Adrenal gland (tissue), 12 donors: Measurements from ENCODE around the gene MAPK1. TPM values are rescaled to one million over a fixed set of nuclear protein-coding genes. Genes with fewer than 3 reads are reported as not detected.

ENCODE experiments used
- DNase-seq, 7 donors: peaks; one replicate each; pipeline ENCODE4 v3.0.0-alpha.2; 2019 to 2020
- H3K27ac ChIP-seq, 5 donors: fragments of 200-600 bp; sonication (generic) in 4 of 5; 1 replicate in 3 of 5; 2 replicates in 2 of 5; pipeline versions ENCODE4 v1.5.1 to v1.8.0; 2016 to 2020; ENCODE audit warnings: mild to moderate bottlenecking in 1 of 5
- H3K27me3 ChIP-seq: fragments of 200-600 bp; 2 replicates; pipeline ENCODE4 v1.8.0; 2021
- H3K36me3 ChIP-seq, 2 donors: fragments of 200-600 bp; replicated peaks in 1 of 2; 1 replicate in 1 of 2; 2 replicates in 1 of 2; pipeline versions ENCODE4 v1.5.1 to v1.8.0; 2018 to 2022
- H3K4me1 ChIP-seq, 2 donors: fragments of 200-600 bp; replicated peaks in 1 of 2; 1 replicate in 1 of 2; 2 replicates in 1 of 2; pipeline versions ENCODE4 v1.5.1 to v1.8.0; 2018 to 2021
- H3K4me3 ChIP-seq, 4 donors: fragments of 200-600 bp; sonication (generic) in 3 of 4; one replicate each; pipeline ENCODE4 v1.5.1; 2016 to 2018
- H3K9me3 ChIP-seq, 3 donors: fragments of 200-600 bp; sonication (generic) in 1 of 3; replicated peaks in 1 of 3; 1 replicate in 2 of 3; 2 replicates in 1 of 3; pipeline versions ENCODE4 v1.5.1 to v1.8.0; 2016 to 2021
- POLR2A ChIP-seq, 2 donors: fragments of 450-650 bp; IDR thresholded peaks; one replicate each; pipeline ENCODE4 v1.6.1; 2017; ENCODE audit warnings: antibody characterized with exemption in 2 of 2, mild to moderate bottlenecking in 2 of 2, moderate library complexity in 1 of 2
- WGBS, 4 donors: extraction: QIAGEN DNeasy Blood & Tissue Kit in 2 of 4; methylation state at CpG; one replicate each; pipeline versions ENCODE4 v1.1.5 to v1.1.7; 2013 to 2017; 5-methylcytosine and 5-hydroxymethylcytosine counted together
- intact Hi-C, 2 donors: fragments of 100-400 bp; cut with DNase I; formaldehyde crosslinking; loops; one replicate each; pipeline versions ENCODE4 v1.14.1 to v1.15.0; 2022 to 2023
- polyA plus RNA-seq, 3 donors: library from polyadenylated mRNA; stranded (reverse); fragments of 200-250 nt in 2 of 3; fragments of 350-450 nt in 1 of 3; fragmentation: Illumina TruSeq in 1 of 3; extraction: RNeasy Lipid Tissue Mini Kit (QIAGEN cat#74804) in 1 of 3; gene quantifications; one replicate each; pipeline ENCODE4 v1.2.3, GENCODE V29; 2013 to 2014
- total RNA-seq, 9 donors: library from RNA; depleted of rRNA in 4 of 9; stranded (reverse); fragments of >200 nt in 4 of 9; fragments of 120-200 nt in 1 of 9; fragmentation: NEBNext Ultra II Directional in 1 of 9; extraction: Animal tissue kit (Norgen Biotek cat#: 25700) in 1 of 9; gene quantifications; one replicate each; pipeline versions ENCODE4 v1.1.0 to v1.2.4, GENCODE V29; 2013 to 2023
- TF ChIP-seq, protein P1 (sequence below), 6 experiments: fragments of 450-650 bp in 4 of 6; fragments of 200-600 bp in 2 of 6; sonication (generic) in 1 of 6; IDR thresholded peaks; 1 replicate in 5 of 6; 2 replicates in 1 of 6; pipeline versions ENCODE4 v1.5.1 to v1.8.0; 2016 to 2021; ENCODE audit warnings: antibody characterized with exemption in 6 of 6, mild to moderate bottlenecking in 2 of 6, moderate library complexity in 1 of 6
- donor health status: healthy with polysubstance abuse.
- donor health status: Bipolar disorder and iron deficiency.
- donor health status: DM: yes; HTN: yes; CAD: no.
- donor health status: DM: no; HTN: no; CAD: no.
- donor health status: DM: no; HTN: no; CAD: no.
- donor health status: DM: yes; HTN: yes; CAD: no.

Gene MAPK1
- total and polyA plus RNA-seq, 12 donors: 9.6 to 201 (median 94.4) TPM

DNA sequence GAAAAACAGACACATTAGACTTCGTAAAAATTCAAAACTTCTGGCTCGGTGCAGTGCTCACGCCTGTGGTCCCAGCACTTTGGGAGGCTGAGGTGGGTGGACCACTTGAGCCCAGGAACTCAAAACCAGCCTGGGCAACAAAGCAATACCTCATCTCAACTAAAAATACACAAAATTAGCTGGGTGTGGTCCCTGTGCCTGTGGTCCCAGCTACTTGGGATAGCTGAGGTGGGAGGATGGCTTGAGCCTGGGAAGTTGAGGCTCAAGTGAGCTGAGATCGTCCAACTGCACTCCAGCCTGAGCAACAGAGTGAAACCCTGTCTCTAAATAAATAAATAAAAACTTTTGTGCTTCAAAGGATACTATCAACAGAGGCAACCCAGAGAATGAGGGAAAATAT lies 155.6 kb downstream of the MAPK1 start:
- intact Hi-C loops: loop anchor here (5.0 to 10.0 kb wide), 2 partner anchors 225 to 233 kb away; no protein-coding TSS in a partner anchor
- Histone ChIP-seq H3K36me3 (no peaks in the 10 kb centered on the region), H3K4me1 (peaks cover 0 to 21% of the 10 kb centered on the region in 2 donors), H3K27ac (no peak overlapping the region), H3K4me3 (no peak overlapping the region), H3K9me3 (no peaks in the 10 kb centered on the region), H3K27me3 (no peaks in the 10 kb centered on the region)
- TF ChIP-seq, protein P1, sequence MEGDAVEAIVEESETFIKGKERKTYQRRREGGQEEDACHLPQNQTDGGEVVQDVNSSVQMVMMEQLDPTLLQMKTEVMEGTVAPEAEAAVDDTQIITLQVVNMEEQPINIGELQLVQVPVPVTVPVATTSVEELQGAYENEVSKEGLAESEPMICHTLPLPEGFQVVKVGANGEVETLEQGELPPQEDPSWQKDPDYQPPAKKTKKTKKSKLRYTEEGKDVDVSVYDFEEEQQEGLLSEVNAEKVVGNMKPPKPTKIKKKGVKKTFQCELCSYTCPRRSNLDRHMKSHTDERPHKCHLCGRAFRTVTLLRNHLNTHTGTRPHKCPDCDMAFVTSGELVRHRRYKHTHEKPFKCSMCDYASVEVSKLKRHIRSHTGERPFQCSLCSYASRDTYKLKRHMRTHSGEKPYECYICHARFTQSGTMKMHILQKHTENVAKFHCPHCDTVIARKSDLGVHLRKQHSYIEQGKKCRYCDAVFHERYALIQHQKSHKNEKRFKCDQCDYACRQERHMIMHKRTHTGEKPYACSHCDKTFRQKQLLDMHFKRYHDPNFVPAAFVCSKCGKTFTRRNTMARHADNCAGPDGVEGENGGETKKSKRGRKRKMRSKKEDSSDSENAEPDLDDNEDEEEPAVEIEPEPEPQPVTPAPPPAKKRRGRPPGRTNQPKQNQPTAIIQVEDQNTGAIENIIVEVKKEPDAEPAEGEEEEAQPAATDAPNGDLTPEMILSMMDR (IDR thresholded peaks at IDR 0.05): no peak
- no peak for TF ChIP-seq POLR2A (IDR thresholded peaks at IDR 0.05)
- no peak for DNase-seq
- WGBS, 4 donors: 86 to 94% (median 88%) methylated on average over 4 of the region's 4 CpGs

DNA sequence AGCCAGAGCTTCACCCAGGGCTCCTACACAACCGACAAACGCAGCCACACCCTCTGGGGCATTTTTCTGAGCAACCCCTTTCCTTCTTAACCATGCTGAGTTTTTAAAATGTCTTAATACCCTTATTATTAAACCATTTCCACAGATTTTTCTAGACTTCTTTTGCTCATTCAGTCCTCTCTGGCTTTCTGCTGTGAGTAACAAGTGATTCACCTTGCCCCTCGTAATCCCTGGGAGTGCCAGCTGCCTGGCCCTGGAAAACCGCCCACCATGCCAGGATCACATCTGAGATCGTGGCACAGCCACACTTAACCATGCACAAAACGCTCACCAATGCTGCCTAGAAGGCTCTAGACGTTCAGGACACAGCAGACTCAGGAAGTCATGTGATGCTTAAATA lies 157.3 kb downstream of the MAPK1 start:
- no peaks in the 10 kb centered on the region for H3K27me3 ChIP-seq
- intact Hi-C loops: loop anchor here (5.0 to 10.0 kb wide), 2 partner anchors 227 to 235 kb away; no protein-coding TSS in a partner anchor
- WGBS, 4 donors: 67 to 74% (median 71%) methylated on average over 7 of the region's 7 CpGs
- no peaks in the 10 kb centered on the region for H3K36me3 ChIP-seq
- no peak for TF ChIP-seq POLR2A (IDR thresholded peaks at IDR 0.05)
- TF ChIP-seq, protein P1 (IDR thresholded peaks at IDR 0.05): no peak
- H3K4me1 ChIP-seq: peaks cover 0 to 21% of the 10 kb centered on the region in 2 donors
- no peak overlapping the region for H3K4me3 ChIP-seq
- DNase-seq: peak in 1 of 7 donors; percentile 58
- no peak overlapping the region for H3K27ac ChIP-seq
- H3K9me3 ChIP-seq: no peaks in the 10 kb centered on the region

DNA sequence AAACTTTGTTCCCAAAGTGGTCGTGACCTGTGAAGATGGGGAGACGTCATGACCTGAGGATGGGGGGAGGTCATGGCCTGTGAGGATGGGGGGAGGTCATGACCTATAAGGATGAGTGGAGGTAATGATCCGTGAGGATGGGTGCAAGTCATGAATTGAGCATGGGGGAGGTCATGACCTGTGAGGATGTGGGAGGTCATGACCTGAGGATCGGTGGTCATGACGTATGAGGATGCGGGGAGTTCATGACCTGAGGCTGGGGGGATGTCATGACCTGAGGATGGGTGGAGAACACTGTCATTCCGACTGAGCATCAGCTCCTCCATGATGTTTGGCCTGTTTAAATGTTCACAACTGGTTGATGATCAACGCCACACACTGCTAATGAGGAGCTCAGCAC lies 157.8 kb downstream of the MAPK1 start:
- TF ChIP-seq, protein P1 (IDR thresholded peaks at IDR 0.05): no peak
- no peak for TF ChIP-seq POLR2A (IDR thresholded peaks at IDR 0.05)
- Histone ChIP-seq H3K9me3 (no peaks in the 10 kb centered on the region), H3K27me3 (no peaks in the 10 kb centered on the region), H3K27ac (no peak overlapping the region), H3K36me3 (no peaks in the 10 kb centered on the region), H3K4me1 (peaks cover 0 to 21% of the 10 kb centered on the region in 2 donors), H3K4me3 (no peak overlapping the region)
- intact Hi-C loops: loop anchor here (5.0 to 10.0 kb wide), 2 partner anchors 228 to 235 kb away; no protein-coding TSS in a partner anchor
- 69 to 85% (median 78%) methylated on average over 7 to 8 of the region's 8 CpGs for WGBS, 4 donors
- DNase-seq: no peak

DNA sequence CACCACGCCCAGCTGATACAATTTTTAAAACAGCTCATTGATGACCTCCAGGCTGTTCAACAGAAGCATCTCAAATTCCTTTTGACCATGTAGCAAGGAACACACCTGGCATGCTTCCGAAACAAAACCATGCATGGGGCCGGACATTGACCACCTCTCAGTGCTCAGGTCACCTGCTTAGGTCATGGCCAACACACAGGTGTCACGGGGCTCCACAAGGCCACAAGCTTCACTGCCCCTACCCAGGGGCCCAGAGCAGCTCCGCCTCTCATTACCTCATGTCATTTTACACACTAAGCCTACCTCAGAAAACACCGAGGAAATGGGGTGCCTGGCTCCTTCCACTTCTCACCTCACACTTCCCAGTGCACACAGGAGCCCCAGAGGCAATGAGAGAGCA lies 158.5 kb downstream of the MAPK1 start:
- H3K4me3 ChIP-seq: no peak overlapping the region
- TF ChIP-seq, protein P1 (IDR thresholded peaks at IDR 0.05): no peak
- no peak for TF ChIP-seq POLR2A (IDR thresholded peaks at IDR 0.05)
- no peak for DNase-seq
- H3K9me3 ChIP-seq: no peaks in the 10 kb centered on the region
- H3K4me1 ChIP-seq: peaks cover 0 to 21% of the 10 kb centered on the region in 2 donors
- 94 to 96% (median 95%) methylated on average over 3 to 6 of the region's 6 CpGs for WGBS, 4 donors
- H3K36me3 ChIP-seq: no peaks in the 10 kb centered on the region
- H3K27ac ChIP-seq: no peak overlapping the region
- H3K27me3 ChIP-seq: no peaks in the 10 kb centered on the region
- intact Hi-C loops: no loop called here
